ENCODE data around the gene LTBP4.

- TF ChIP-seq CTCF (IDR thresholded peaks at IDR 0.05; ENCODE audit: poor library complexity) = no peak
- no peak for TF ChIP-seq EZH2 (IDR thresholded peaks at IDR 0.05; ENCODE audit: borderline replicate concordance)
These were observed 25.8 kb upstream of the LTBP4 start for GRCh38 chr19:40575326-40575725.

All from hepatocyte (in vitro differentiated cells).